ENCODE results near the gene SLC35B1.

SLC35B1 gene

DNA sequence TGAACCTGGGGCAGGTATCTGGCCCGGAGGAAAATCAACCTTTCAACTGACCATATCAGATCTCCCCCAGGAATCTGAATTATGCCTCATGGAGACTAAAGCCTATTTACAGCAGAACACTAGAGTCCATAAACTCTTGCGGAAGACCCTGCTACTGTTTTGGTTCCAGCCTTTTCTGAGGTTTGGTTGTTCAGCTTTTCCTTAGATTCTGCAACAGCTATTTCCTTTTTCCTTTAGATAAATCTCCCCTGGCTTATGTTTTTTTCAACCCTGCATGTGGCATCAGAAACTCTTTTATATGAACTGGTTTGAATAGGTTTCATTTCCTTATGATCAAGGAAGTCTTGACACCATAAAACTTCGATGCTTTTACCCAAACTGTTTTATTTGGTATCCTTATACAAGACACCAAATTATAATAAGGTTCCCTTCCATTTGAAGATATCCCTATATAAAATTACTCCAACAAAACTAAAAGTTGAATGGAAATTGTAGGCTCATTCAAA is 43.0 kb downstream of the SLC35B1 start:
- no peak for DNase-seq

DNA sequence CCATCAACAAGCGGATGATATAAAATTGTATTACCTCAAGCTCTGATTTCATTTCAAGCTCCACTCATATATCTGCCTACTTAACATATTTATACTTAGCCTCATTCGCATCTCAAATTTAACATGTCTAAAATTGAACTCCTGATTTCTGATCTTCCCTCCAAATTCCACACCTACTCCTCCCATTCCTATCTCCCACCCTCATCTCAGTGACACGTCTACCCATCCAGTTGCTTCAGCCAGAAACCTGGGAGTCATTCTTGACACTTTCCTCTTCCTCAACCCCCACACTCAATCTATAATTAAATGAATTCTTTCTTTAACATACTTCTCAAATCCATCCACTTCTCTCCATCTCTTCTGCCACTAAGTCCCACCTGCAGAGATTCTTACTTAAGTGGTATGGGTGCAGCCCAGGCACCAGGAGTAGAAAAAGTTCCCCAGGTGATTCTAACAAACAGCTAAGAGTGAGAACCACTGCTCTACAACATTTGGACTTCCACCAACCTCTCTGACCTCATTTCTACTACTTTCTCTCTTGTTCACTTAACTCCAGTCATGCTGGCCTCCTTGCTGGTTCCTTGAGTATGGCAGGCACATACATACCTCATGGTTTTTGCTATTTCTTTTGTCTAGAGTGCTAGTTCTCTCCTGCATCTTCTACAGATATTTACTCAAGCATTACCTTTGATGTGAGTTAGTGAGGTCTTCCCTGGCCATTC is 47.9 kb downstream of the SLC35B1 start:
- no peak for DNase-seq

DNA sequence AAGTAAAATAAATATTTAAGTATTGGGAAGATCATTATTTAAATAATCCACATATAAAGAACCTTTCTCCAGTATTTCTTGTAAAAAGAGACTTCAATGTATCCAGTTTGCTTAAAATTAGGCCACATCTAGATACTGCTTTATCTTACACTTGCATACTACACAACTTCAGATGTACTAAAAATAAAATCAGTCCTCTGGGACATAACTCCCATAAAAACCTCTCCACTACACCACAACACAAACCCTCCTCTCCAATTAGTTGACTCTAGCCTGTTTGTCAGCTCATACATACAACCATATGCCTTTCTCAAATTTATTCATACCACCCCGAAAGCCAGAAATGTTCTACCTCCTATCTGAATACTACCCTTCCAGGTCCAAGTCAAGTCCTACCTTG is 51.5 kb downstream of the SLC35B1 start:
- DNase-seq, result no peak

Data from fibroblast of skin of right quadriceps (primary cell).